Brain pericyte (primary cell): ENCODE measurements around the gene ANKRD34A.
"Not testable (repeated sequence)": the region's sequence is repeated elsewhere in the genome, so short reads cannot be mapped to it uniquely, and the experiment has no call there.

Source experiments
- DNase-seq: peaks from one replicate; pipeline ENCODE4 v3.0.0-alpha.2; 2012; ENCODE audit warnings: low read depth, low spot score

Gene ANKRD34A

GRCh38 chr1:145946477-145946986, 17.8 kb downstream of the ANKRD34A start:
- DNase-seq = no peak

GRCh38 chr1:145944532-145944931, 19.8 kb downstream of the ANKRD34A start:
- no peak for DNase-seq

- DNase-seq = no peak
Observed at GRCh38 chr1:145942871-145943270, 21.5 kb downstream of the ANKRD34A start.

- DNase-seq = no peak
Observed at GRCh38 chr1:145942405-145942804, 22.0 kb downstream of the ANKRD34A start.

- no peak for DNase-seq
Observed at GRCh38 chr1:145937436-145937835, 26.9 kb downstream of the ANKRD34A start.

- no peak for DNase-seq
Observed at GRCh38 chr1:145936247-145936646, 28.1 kb downstream of the ANKRD34A start.

- no peak for DNase-seq
Observed at GRCh38 chr1:145935708-145936107, 28.7 kb downstream of the ANKRD34A start.

GRCh38 chr1:145932522-145933009, 31.8 kb downstream of the ANKRD34A start:
- not testable (repeated sequence) for DNase-seq

GRCh38 chr1:145927916-145928643, 36.3 kb downstream of the ANKRD34A start:
- no peak for DNase-seq

- DNase-seq = peak; percentile 97
Observed at GRCh38 chr1:145927063-145927886, 37.1 kb downstream of the ANKRD34A start, which contains the start of gene RBM8A. Gene RBM8A (minus strand): TSS chr1:145927484. CDS start chr1:145927426, 58 bp downstream.

- DNase-seq = no peak
Observed at GRCh38 chr1:145926686-145927062, 37.7 kb downstream of the ANKRD34A start.

GRCh38 chr1:145922266-145922665, 42.1 kb downstream of the ANKRD34A start:
- DNase-seq = no peak

- not testable (repeated sequence) for DNase-seq
Observed at GRCh38 chr1:145920297-145920696, 44.1 kb downstream of the ANKRD34A start.

GRCh38 chr1:145918992-145919939, 45.1 kb downstream of the ANKRD34A start:
- no peak for DNase-seq

GRCh38 chr1:145918144-145918991, 46.0 kb downstream of the ANKRD34A start, which contains the start of gene PEX11B:
Gene PEX11B (minus strand): TSS chr1:145918717. CDS start chr1:145918688, 29 bp downstream.
- DNase-seq = peak; percentile 72

- no peak for DNase-seq
Observed at GRCh38 chr1:145917595-145917994, 46.8 kb downstream of the ANKRD34A start.

- no peak for DNase-seq
Observed at GRCh38 chr1:145916745-145917144, 47.6 kb downstream of the ANKRD34A start.

- no peak for DNase-seq
Observed at GRCh38 chr1:145912128-145912641, 52.2 kb downstream of the ANKRD34A start.
